Measurements from ENCODE around the gene PLCL1.
A peak's percentile ranks its signal among the peaks of the same experiment; 100 is the strongest.

Gene PLCL1

DNA sequence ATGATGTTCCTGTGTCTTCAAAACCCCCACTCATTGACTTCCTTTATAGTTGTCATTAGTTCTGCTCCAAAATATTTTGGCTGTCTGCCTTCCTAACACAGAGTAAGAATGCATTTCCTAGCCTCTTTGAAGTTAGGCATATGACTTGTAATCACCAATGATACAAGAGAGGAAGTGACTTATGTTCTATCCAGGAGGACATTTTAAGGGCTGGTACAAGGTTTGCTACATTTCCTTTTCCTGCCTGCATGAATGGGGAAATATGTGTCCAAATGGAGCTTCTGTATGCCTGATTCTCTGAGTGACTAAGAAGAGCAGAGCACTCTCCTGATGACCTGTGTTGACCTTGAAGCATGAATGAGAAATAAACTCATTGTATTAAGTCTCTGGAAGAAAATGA is 115.1 kb downstream of the PLCL1 start:
- Histone ChIP-seq H4K20me1 (no peaks in the 10 kb centered on the region), H3K4me2 (peak overlapping the region in 2 of 11 experiments; percentile 8 to 19; a peak in 2 of 22 replicates), H3K9me3 (replicated peaks in 1 of 11) (peaks cover 0 to 6% (median 0%) of the 10 kb centered on the region in 11 experiments; a peak in 1 of 22 replicates), H3K36me3 (no peaks in the 10 kb centered on the region), H3K9ac (no peak overlapping the region), H3K4me3 (no peak overlapping the region), H3K27me3 (no peaks in the 10 kb centered on the region), H3K27ac (no peak overlapping the region), H3K4me1 (0 out of 20 replicates have a peak, but pooled peaks cover 0 to 6% (median 0%) of the 10 kb centered on the region in 10 experiments)
- no peak for TF ChIP-seq Cebpa-rat (IDR thresholded peaks at IDR 0.05)

DNA sequence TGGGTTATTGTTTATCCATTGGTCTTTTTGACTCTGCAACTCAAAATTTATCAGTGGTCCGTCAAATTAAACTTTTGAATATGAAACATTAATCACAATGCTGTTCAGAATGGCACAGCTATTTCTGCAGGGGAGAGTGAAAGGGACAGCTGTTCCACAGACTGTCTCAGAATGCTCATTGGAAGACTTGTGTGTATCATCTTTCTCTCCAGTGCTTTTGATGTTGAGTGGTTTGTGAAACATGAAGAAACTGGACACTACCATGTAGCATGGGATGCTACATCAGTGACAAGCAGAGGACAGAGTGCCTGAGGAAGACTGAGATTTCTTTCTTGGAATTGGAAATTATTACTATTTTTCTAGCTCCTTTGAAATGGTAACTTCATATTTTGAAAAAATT is 115.7 kb downstream of the PLCL1 start:
- no peaks in the 10 kb centered on the region for H3K36me3 ChIP-seq
- TF ChIP-seq Cebpa-rat (IDR thresholded peaks at IDR 0.05) = no peak
- no peak overlapping the region for H3K9ac ChIP-seq
- no peaks in the 10 kb centered on the region for H3K27me3 ChIP-seq
- H3K9me3 ChIP-seq (replicated peaks in 1 of 11) = peaks cover 0 to 6% (median 0%) of the 10 kb centered on the region in 11 experiments; a peak in 1 of 22 replicates
- no peaks in the 10 kb centered on the region for H4K20me1 ChIP-seq
- H3K4me2 ChIP-seq = no peak overlapping the region
- H3K4me1 ChIP-seq = 0 out of 20 replicates have a peak, but pooled peaks cover 0 to 6% (median 0%) of the 10 kb centered on the region in 10 experiments
- no peak overlapping the region for H3K4me3 ChIP-seq
- H3K27ac ChIP-seq = no peak overlapping the region

DNA sequence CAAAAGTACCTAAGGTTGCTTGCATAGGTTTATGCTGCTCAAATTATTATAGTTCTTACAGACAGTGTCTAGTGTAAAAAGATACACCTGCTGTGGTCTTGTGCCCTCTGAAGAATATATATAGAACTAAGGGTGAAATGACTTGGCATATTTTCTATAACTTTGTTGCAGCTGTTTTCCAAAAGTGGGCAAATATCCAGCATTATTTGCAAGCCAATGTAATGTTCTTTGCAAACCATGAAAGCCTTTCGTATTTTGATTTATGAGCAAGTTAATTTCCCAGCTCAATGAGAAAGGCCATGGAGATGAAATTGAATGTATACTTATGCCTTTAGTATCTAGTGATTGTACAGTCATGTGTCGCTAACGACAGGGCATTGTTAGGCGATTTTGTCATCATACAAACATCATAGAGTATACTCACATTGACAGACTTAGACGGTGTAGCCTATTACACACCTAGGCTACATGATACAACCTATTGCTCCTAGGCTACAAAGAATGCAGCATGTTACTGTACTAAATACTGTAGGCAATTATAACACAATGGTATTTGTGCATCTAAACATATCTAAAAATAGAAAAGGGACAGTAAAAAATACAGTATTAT is 116.3 kb downstream of the PLCL1 start:
- H3K9ac ChIP-seq = no peak overlapping the region

GRCh38 chr2:197924483-197924882 is 120.1 kb downstream of the PLCL1 start:
- no peaks in the 10 kb centered on the region for H4K20me1 ChIP-seq
- H3K4me1 ChIP-seq = 0 out of 20 replicates have a peak, but pooled peaks cover 0 to 3% (median 0%) of the 10 kb centered on the region in 10 experiments
- H3K36me3 ChIP-seq = no peaks in the 10 kb centered on the region
- 0 out of 22 replicates have a peak, but pooled peaks cover 0 to 2% (median 0%) of the 10 kb centered on the region in 11 experiments for H3K9me3 ChIP-seq (replicated peaks in 1 of 11)
- no peak overlapping the region for H3K27ac ChIP-seq
- H3K27me3 ChIP-seq = no peaks in the 10 kb centered on the region
- TF ChIP-seq Cebpa-rat (IDR thresholded peaks at IDR 0.05) = no peak
- no peak overlapping the region for H3K4me2 ChIP-seq
- no peak overlapping the region for H3K4me3 ChIP-seq
- no peak overlapping the region for H3K9ac ChIP-seq

More for the DNA sequence above, 116.3 kb downstream of the PLCL1 start:
- Histone ChIP-seq H3K4me3 (no peak overlapping the region), H3K36me3 (no peaks in the 10 kb centered on the region), H3K27me3 (no peaks in the 10 kb centered on the region), H3K4me2 (no peak overlapping the region), H4K20me1 (no peaks in the 10 kb centered on the region), H3K9me3 (replicated peaks in 1 of 11) (peaks cover 0 to 6% (median 0%) of the 10 kb centered on the region in 11 experiments; a peak in 1 of 22 replicates), H3K4me1 (0 out of 20 replicates have a peak, but pooled peaks cover 0 to 6% (median 0%) of the 10 kb centered on the region in 10 experiments), H3K27ac (no peak overlapping the region)
- no peak for TF ChIP-seq Cebpa-rat (IDR thresholded peaks at IDR 0.05)

GRCh38 chr2:197925204-197925603 is 120.8 kb downstream of the PLCL1 start:
- no peak overlapping the region for H3K4me2 ChIP-seq
- H4K20me1 ChIP-seq = no peaks in the 10 kb centered on the region
- no peak overlapping the region for H3K9ac ChIP-seq
- no peak overlapping the region for H3K27ac ChIP-seq
- H3K9me3 ChIP-seq (replicated peaks in 1 of 11) = no peaks in the 10 kb centered on the region
- no peaks in the 10 kb centered on the region for H3K27me3 ChIP-seq
- no peaks in the 10 kb centered on the region for H3K4me1 ChIP-seq
- H3K36me3 ChIP-seq = no peaks in the 10 kb centered on the region
- no peak for TF ChIP-seq Cebpa-rat (IDR thresholded peaks at IDR 0.05)
- H3K4me3 ChIP-seq = no peak overlapping the region

DNA sequence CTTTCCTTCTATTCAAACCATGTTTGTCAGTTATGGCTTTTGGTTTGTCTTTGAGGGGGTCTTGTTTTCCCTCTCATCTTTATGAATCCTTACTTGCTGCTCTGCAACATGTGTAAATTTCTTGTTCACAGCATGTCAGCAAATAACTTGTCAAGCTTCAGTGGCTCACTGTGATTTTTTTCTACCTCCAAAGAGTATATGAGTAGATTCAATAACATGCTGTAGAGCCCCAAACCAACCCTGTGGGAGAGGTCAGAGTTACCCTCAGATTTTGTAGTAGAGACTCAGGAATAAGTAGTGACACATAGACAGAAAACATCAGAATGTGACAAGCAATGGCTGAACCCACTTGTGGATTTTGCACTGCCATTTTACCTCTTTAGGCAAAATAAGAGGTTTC is 121.6 kb downstream of the PLCL1 start:
- Histone ChIP-seq H3K9ac (no peak overlapping the region), H3K4me2 (no peak overlapping the region)
- TF ChIP-seq Cebpa-rat (IDR thresholded peaks at IDR 0.05) = no peak

DNA sequence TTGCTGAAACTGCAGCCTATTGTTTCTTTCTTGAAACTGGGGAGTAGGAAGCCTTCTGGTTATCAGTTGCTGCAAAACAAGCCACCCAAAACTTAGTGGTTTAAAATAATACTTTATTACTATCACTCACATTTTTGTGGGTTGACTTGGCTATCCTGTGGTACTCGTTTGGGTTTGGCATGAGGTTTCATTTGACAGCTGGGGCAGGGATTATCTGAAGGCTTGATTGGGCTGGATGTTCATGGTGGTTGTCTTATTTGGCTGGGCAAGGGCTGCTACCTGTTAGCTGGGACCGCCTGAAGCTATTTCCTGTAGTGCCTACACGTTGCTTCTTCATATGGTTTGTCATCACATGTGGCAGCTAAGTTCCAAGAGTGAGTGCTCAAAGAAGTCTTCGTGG is 122.3 kb downstream of the PLCL1 start:
- Histone ChIP-seq H4K20me1 (no peaks in the 10 kb centered on the region), H3K27me3 (no peaks in the 10 kb centered on the region), H3K4me2 (no peak overlapping the region), H3K4me1 (no peaks in the 10 kb centered on the region), H3K4me3 (no peak overlapping the region), H3K27ac (no peak overlapping the region), H3K36me3 (no peaks in the 10 kb centered on the region), H3K9ac (no peak overlapping the region), H3K9me3 (replicated peaks in 1 of 11) (no peaks in the 10 kb centered on the region)
- no peak for TF ChIP-seq Cebpa-rat (IDR thresholded peaks at IDR 0.05)

More for the DNA sequence above, 121.6 kb downstream of the PLCL1 start:
- Histone ChIP-seq H3K4me1 (no peaks in the 10 kb centered on the region), H3K27me3 (no peaks in the 10 kb centered on the region), H4K20me1 (no peaks in the 10 kb centered on the region), H3K9me3 (replicated peaks in 1 of 11) (no peaks in the 10 kb centered on the region), H3K4me3 (no peak overlapping the region), H3K27ac (no peak overlapping the region), H3K36me3 (no peaks in the 10 kb centered on the region)

GRCh38 chr2:197927994-197928393 is 123.6 kb downstream of the PLCL1 start:
- Histone ChIP-seq H3K4me1 (no peaks in the 10 kb centered on the region), H3K36me3 (no peaks in the 10 kb centered on the region), H3K4me3 (no peak overlapping the region), H3K9ac (no peak overlapping the region), H3K27ac (no peak overlapping the region), H3K27me3 (no peaks in the 10 kb centered on the region), H4K20me1 (no peaks in the 10 kb centered on the region), H3K9me3 (replicated peaks in 1 of 11) (no peaks in the 10 kb centered on the region), H3K4me2 (no peak overlapping the region)
- TF ChIP-seq Cebpa-rat (IDR thresholded peaks at IDR 0.05) = no peak

DNA sequence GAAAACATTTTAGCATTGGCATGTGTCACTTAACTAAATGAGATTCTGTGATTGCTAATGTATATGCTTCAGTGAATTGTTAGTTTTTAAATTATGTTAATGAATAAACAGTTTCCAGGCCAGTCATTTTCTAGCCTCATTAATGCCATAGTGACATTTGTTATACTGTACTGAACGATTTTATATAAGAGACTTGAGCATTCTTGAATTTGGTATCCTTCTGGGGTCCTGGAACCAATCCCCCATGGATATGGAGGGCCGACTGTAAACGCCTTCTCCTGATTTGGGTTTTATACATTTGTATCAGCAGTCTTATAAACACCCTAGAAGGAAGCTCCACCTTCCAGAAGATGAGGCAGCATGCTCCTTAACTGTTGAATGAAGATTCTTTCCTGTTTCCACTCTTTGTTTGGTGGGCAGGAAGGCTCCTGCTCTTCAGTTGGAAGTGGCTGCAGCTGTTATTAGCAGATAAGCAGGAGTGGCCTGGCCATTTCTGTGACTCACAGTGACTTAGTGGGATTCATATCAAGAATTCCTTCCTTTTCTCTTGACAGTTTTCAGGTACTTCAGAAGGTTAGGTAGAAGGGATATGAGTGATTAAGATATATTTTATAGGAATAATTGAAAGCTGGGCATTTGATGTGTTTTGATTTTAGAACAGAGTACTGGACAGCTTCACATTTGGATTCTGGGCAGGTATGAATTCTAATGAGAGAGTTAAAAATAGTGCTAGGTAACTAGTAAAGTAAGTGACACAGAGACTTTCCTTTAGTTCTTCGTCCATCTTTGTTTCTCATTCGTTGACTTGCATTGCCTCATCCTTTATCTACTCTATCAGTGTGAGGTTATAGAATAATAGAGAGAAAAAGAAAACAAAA is 124.9 kb downstream of the PLCL1 start:
- TF ChIP-seq Cebpa-rat (IDR thresholded peaks at IDR 0.05) = no peak
- H3K4me3 ChIP-seq = no peak overlapping the region
- H3K4me2 ChIP-seq = no peak overlapping the region
- no peaks in the 10 kb centered on the region for H3K27me3 ChIP-seq
- H4K20me1 ChIP-seq = no peaks in the 10 kb centered on the region
- no peak overlapping the region for H3K9ac ChIP-seq
- no peaks in the 10 kb centered on the region for H3K4me1 ChIP-seq
- no peaks in the 10 kb centered on the region for H3K36me3 ChIP-seq
- no peak overlapping the region for H3K27ac ChIP-seq
- no peaks in the 10 kb centered on the region for H3K9me3 ChIP-seq (replicated peaks in 1 of 11)
